GM12865 (cell line): ENCODE results near the gene FAM83F.

Experiments
- DNase-seq: peaks from one replicate; pipeline ENCODE4 v3.0.0; 2010; ENCODE audit warnings: low read depth
- H3K4me3 ChIP-seq: 2 replicates; pipeline ENCODE4 v1.5.1; 2011; ENCODE audit warnings: mild to moderate bottlenecking, low read depth, low read length, control low read depth
- CTCF ChIP-seq: IDR thresholded peaks from 2 replicates; pipeline ENCODE4 v1.5.1; 2011; ENCODE audit warnings: low read length, control low read depth, low read depth, inconsistent platforms; ENCODE audit not compliant: insufficient read depth; ENCODE audit errors: missing control alignments

The FAM83F gene

DNA sequence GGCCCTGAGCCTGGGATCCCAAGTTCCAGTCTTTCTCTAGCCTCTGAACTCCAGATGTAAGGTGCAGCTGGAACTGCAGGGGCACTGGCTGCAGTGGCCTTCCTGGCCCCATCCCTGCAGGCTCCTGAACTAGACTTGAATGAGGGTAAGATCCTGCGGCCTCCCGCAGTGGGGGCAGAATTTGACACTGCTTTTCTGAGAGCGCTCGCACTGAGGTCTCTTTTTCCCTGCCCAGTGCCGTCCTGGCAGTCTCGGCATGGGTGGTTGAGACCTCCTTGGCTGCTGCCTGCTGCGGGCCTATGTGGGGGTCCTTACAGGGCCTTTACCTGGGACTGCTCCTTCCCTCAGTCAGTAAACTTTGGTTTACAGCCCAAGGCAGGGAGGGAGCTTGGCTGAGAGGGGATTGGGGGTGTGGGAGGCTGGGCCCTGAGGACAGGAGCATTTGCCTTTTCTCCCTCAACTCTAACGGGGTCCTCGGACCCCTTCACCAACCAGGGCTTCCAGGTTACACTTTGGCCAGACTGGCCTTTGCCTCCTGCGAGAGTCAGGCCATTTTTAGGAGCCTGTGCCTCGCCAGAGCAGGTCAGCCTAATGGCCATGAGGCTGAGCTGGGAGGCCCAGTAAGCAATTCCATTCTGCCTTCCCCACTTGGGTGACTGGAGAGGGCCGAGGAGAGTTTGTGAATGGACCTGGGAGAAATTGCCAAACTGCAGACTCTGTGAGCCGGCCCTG lies 35.4 kb downstream of the FAM83F start:
- no peak for TF ChIP-seq CTCF
- DNase-seq = no peak
- no peak overlapping the region for H3K4me3 ChIP-seq

- no peak for DNase-seq
- H3K4me3 ChIP-seq = no peak overlapping the region
- TF ChIP-seq CTCF = no peak
Observed at GRCh38 chr22:40030758-40031095, 36.0 kb downstream of the FAM83F start.

DNA sequence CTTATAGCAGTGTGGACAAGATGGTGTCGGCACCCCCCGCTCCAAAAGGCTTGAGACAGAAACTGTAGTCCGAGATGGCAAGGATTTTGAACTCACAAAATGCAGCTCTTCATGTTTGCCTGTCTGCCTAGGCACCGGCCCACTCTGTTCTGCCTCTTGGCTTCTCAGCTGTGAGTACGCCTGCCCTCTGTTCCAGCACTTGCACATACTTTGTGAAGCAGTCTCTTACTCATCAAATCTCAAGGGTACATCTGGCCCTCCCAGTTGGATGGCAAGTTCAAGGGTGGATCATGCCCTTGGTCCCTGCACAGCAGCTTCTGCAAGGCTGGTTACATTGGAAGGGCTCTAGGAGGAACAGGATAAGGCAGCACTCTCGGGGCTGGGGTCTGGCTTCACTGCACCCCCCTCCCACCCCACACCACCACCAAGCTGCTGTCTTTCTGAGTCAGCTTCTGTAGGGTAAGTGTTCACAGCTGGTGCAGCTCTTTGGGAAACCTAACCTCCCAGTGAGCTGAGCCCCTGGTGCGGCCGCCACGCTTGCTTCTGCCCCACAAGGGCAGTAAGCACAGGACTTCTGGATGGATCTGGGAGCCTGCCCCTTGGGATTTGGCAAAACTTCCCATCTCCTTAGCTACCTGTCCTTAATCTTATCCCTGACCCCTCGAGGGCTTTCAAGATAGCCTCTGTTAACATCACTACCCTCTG lies 37.2 kb downstream of the FAM83F start:
- no peak for DNase-seq
- no peak for TF ChIP-seq CTCF
- no peak overlapping the region for H3K4me3 ChIP-seq

DNA sequence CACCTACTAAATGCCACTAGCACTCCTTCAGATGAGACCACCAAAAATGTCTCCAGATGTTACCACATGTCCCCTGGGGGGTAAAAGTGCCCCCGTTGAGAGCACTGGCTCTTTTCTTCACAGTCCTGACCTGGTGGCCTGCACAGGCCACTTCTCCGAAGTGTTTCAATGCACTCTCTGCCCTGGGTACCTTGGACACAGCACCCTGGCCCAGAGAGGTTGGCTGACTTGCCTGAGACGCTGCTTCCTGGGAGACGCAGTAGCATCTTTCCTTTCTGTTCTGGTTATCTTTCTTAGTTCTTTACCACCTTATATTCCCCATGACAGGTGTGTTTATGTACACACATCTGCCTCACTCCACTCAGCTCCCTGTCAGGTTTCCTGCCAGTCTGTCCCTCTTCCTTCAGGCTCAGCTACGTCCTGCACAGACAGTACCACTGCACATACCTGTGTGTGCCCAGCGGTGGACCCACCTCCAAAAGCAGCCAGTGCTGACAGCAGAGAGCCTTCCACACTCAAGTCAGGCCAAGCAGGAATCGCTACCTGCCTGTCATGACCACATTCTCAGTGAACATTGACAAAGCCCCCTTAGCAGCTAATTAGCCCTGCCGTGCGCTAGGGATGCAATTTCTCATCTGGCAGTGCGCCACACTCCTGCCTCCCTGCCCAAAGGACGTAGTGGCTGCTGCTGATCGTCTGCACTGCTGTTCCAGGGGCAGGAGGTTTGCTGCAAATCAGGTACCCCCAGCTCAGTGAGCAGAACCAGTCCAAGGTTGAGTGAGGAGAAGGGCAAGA lies 39.0 kb downstream of the FAM83F start:
- H3K4me3 ChIP-seq = no peak overlapping the region
- TF ChIP-seq CTCF = no peak

DNA sequence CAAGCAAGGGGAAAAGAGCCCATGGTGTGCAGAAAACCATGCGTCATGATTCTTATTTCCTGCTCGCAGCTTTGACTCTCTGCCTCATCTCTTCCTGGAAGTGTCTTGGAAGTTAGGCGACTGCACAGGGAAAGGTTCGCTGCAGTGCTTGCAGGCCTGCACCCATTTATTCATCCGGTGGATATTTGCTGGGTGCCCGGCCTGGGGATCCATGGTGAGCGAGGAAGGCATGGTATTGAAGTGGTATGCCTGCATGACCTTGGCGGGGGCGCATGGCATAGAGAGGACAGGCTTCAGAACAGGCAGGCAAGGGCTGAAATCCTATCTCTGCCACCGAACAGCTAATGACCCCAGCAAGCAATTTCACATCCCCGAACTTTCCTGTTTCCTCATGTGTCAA lies 40.6 kb downstream of the FAM83F start:
- H3K4me3 ChIP-seq = no peak overlapping the region
- TF ChIP-seq CTCF = no peak
- DNase-seq = no peak

More for the DNA sequence above, 39.0 kb downstream of the FAM83F start:
- DNase-seq = no peak

- no peak for DNase-seq
- TF ChIP-seq CTCF = no peak
- H3K4me3 ChIP-seq = no peak overlapping the region
Observed at GRCh38 chr22:40036126-40036525, 41.4 kb downstream of the FAM83F start.
